ENCODE measurements around the gene NFIA.

The NFIA gene

DNA sequence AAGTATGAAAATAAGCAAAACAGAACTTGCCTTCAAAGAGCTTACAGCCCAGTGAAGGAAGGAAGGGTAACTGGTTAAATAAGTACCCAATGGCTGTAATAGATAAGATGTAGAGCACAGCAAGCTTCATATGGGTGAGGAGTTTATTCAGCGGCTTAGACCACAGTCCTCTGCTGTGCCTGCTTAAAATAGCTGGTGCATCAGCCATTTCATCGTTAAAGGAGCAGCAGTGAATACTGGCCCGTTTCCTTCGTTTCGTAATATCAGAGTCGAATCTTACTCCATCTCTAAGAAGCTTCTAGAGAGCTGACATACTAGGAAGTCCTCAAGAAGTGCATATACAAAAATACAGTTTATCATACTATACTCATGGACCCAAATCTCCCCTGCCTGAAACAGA, 286.5 kb downstream of the NFIA start:
- peaks cover 3% of the 10 kb centered on the region for H3K27me3 Mint-ChIP-seq (ENCODE audit: low read depth)
- no peaks in the 10 kb centered on the region for H3K9me3 Mint-ChIP-seq
- H3K4me3 Mint-ChIP-seq: no peak overlapping the region
- no peak overlapping the region for H3K27ac Mint-ChIP-seq
- H3K36me3 Mint-ChIP-seq (ENCODE audit: low read depth): no peaks in the 10 kb centered on the region
- H3K4me1 Mint-ChIP-seq (ENCODE audit: low read depth): no peaks in the 10 kb centered on the region
- DNase-seq (ENCODE audit: low spot score): no peak

DNA sequence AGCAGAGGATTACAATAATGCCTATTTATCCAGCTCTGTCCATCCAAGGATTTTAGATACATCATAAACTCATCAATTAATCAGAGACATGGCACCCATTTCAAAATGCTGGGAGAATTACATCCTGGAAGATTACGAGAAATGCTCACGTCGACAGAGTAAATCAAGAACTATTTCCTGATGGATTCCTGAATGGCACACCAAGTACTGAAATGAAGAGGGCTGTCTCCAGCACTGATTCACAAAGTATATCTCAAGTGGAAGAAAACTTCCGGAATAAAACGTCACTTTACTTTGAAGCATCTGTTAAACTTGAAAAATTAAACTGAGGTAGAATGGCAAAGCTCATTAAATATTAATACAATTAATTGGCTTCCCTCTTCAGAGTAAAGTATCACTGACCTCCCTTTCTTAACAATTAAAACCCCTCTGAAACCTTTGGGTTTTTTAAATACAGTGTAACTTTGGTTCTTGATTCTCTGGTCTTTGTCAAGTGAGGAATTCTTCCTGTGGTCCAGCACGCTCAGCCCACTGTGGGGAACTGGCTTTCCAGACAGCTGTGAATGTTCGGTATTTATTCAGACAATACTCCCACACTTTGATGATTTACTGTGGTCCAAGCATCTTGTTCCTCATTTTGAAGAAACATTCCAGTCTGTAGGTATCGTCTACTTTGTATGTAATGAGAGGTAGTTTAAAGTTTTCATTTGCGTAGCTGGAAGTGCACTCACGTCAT, 288.0 kb downstream of the NFIA start:
- Mint-ChIP-seq H3K4me1 (ENCODE audit: low read depth) (no peaks in the 10 kb centered on the region), H3K36me3 (ENCODE audit: low read depth) (no peaks in the 10 kb centered on the region), H3K27ac (no peak overlapping the region), H3K9me3 (no peaks in the 10 kb centered on the region), H3K4me3 (no peak overlapping the region), H3K27me3 (ENCODE audit: low read depth) (peaks cover 6% of the 10 kb centered on the region)
- no peak for DNase-seq (ENCODE audit: low spot score)

DNA sequence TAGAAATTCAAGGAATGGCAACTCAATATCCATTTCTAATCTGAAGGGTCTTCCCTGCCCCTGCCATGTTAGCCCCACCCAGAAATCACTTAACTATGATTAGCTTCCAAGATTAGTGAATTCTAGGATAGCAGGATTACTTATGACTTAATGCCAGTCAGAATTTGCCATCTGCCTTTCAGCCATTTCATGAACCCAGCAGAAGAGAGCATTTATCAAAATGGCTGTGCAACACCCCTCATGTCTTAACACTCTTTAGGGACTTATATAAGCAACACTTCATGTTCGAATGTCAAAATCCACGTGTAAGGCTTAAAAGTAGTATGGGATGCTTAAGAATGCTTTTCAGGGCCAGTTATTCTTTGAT, 288.5 kb downstream of the NFIA start:
- Mint-ChIP-seq H3K9me3 (no peaks in the 10 kb centered on the region), H3K4me3 (no peak overlapping the region), H3K27ac (no peak overlapping the region), H3K36me3 (ENCODE audit: low read depth) (no peaks in the 10 kb centered on the region), H3K4me1 (ENCODE audit: low read depth) (no peaks in the 10 kb centered on the region), H3K27me3 (ENCODE audit: low read depth) (peaks cover 8% of the 10 kb centered on the region)
- no peak for DNase-seq (ENCODE audit: low spot score)

DNA sequence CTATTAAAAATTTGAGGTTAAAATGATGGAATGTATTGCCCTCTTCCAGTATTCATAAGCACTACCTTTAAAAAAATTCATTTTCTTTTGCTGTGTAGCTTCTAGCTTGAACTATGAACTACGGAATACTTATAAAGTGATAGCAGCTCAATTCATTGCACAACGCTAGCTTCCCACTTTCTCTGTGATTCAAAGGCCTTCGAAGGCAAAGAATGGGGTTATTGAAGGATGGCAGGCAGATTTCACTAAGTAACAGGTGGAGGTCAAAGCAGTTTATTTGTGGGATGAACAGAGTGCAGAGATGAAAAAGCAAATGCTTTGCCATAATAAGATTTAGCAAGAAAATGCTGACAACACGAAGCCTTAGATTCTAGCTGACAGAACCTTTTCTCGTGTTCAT, 290.6 kb downstream of the NFIA start:
- no peak for DNase-seq (ENCODE audit: low spot score)
- Mint-ChIP-seq H3K4me3 (no peak overlapping the region), H3K4me1 (ENCODE audit: low read depth) (no peaks in the 10 kb centered on the region), H3K27ac (no peak overlapping the region), H3K9me3 (no peaks in the 10 kb centered on the region), H3K36me3 (ENCODE audit: low read depth) (no peaks in the 10 kb centered on the region), H3K27me3 (ENCODE audit: low read depth) (peaks cover 8% of the 10 kb centered on the region)

DNA sequence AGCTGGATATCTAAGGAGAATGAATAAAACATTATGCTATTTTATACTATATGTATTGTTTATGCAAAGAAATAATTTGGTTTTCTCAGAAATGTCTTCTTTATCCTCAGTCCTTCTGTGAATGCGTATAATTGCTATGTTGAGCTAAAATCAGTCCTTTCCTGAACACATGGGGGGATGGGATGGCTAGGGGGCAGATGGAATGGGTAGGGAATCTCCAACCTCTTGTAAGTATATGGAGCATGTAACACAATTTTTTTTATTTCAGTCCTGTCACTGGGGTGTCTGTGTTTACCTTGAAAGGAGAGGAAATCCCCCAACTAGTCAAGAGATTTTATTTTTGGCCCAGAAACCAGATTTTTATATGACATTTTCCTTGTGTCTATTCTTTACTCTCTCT, 291.8 kb downstream of the NFIA start:
- Mint-ChIP-seq H3K9me3 (no peaks in the 10 kb centered on the region), H3K27ac (no peak overlapping the region), H3K27me3 (ENCODE audit: low read depth) (peaks cover 8% of the 10 kb centered on the region), H3K4me1 (ENCODE audit: low read depth) (no peaks in the 10 kb centered on the region), H3K36me3 (ENCODE audit: low read depth) (no peaks in the 10 kb centered on the region), H3K4me3 (no peak overlapping the region)
- DNase-seq (ENCODE audit: low spot score): no peak

DNA sequence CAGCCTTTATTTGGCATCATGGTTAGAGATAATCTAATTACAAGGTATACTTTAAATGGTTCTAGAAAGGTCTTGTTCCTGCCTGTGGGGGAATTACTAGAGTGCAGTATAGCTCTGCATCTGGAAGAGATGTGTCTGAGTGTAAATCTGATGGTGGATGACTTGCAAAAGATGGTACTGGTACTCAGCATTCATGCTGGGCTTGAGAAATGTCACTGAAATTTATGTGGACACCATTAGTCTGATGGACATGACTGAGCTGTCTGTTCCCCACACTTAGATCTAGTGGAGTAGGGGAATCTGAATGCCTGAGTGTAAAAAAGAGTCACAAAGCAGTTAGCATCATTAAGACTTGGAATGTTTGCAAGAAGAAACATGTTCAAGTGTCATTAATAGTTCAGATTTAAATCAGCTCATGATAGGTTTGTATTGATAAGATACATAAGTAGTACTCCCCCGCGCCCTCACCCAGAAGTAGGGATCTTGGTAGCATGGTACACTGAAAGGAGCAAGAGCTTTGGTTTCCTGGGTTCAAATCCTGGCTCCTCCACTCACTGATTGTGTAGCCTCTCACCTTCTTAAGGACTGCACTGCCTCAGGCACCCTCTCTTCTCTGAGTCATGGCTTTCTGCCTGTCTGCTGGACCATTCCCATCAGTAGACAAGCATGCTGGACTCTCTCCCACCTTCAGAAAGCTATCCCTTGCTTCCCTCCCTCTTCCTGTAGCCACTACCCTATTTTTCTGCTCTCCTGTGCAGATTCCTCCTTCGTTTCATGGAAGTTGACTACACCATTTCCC, 292.9 kb downstream of the NFIA start:
- peaks cover 8% of the 10 kb centered on the region for H3K27me3 Mint-ChIP-seq (ENCODE audit: low read depth)
- no peaks in the 10 kb centered on the region for H3K4me1 Mint-ChIP-seq (ENCODE audit: low read depth)
- H3K4me3 Mint-ChIP-seq: no peak overlapping the region
- no peak overlapping the region for H3K27ac Mint-ChIP-seq
- H3K36me3 Mint-ChIP-seq (ENCODE audit: low read depth): no peaks in the 10 kb centered on the region
- no peaks in the 10 kb centered on the region for H3K9me3 Mint-ChIP-seq
- DNase-seq (ENCODE audit: low spot score): no peak

DNA sequence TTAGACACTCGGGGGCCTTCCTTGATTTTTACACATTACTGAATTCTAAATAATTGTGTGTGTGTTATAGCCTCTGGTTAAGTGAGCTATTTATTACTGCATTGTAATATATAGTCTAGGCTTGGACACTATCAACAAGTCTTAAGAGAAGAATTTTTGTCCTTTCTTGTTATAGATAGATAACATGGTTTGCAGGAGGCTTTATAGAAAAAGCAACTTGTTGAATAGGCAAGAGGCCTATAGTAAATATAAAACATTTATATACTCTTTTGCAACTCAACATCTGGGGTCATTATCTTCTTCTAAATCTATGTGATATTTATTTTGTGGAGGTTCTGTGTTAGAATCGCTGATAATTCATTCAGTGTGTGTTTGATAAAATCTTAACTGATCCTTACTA, 293.8 kb downstream of the NFIA start:
- no peak overlapping the region for H3K4me3 Mint-ChIP-seq
- no peaks in the 10 kb centered on the region for H3K36me3 Mint-ChIP-seq (ENCODE audit: low read depth)
- no peak overlapping the region for H3K27ac Mint-ChIP-seq
- H3K9me3 Mint-ChIP-seq: no peaks in the 10 kb centered on the region
- DNase-seq (ENCODE audit: low spot score): no peak
- H3K27me3 Mint-ChIP-seq (ENCODE audit: low read depth): peaks cover 8% of the 10 kb centered on the region
- H3K4me1 Mint-ChIP-seq (ENCODE audit: low read depth): no peaks in the 10 kb centered on the region

DNA sequence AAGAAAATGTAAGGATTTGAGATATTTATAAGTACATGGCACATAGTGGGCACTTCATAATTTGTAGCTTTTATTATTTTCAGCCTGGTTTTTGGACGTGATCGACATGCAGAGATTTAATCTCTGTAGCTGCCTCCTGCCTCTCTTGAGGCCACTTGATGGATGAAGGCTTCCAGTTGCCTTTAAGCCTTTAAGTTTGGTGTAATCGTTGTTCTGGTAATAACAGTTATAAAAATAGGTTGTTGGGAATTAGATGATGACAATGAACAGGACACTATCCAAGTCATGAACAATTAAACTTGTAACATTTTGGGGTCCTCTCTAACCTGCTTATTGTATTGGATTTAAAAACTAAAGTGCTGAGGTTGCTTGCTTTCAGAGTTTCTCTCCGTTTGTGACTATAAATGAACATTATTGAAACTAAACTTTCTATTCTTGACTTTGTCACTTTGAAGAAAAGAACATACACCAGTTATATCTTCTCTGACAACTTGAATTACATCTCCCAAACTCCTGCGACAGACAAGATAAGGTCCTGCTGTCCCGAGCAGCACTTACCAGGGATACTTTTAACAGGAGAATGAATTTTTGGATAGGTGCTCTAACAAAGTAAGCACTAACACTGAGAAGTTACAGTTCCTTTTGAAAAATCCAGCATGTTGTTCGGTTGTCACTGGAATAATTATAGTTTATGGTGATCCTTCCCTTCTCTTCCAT, 295.0 kb downstream of the NFIA start:
- DNase-seq (ENCODE audit: low spot score): no peak
- Mint-ChIP-seq H3K27ac (no peak overlapping the region), H3K36me3 (ENCODE audit: low read depth) (no peaks in the 10 kb centered on the region), H3K4me3 (no peak overlapping the region), H3K4me1 (ENCODE audit: low read depth) (no peaks in the 10 kb centered on the region), H3K9me3 (no peaks in the 10 kb centered on the region), H3K27me3 (ENCODE audit: low read depth) (peaks cover 5% of the 10 kb centered on the region)

DNA sequence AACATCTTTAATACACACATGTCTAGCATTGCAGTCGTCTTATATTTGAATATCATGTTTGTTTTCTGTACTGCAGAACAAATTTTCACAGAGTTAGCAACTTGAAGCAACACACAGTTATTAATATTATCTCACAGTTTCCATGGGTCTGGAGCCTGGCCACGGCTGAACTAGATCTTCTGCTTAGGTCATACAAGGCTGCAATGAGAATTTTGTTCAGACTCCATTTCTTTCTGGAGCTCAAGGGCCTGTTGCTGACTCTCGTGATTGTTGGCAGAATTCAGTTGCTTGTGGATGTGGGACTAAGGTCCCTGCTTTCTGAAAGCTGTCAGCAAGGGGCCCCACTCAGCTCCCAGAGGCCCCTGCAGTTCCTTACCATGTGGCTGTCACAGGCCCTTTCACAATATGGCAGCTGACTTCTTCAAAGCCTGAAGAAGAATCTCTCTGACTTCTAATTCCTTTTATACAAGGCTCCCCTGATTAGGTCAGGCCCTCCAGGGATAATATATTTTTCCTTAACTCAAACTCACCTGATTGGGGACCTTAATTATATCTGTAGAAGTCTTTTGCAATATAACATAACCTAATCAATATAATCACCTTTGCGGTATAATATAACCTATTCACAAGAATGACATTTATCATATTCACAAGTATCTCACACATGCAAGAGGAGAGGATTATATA, 296.3 kb downstream of the NFIA start:
- Mint-ChIP-seq H3K4me1 (ENCODE audit: low read depth) (no peaks in the 10 kb centered on the region), H3K27me3 (ENCODE audit: low read depth) (peaks cover 8% of the 10 kb centered on the region), H3K27ac (no peak overlapping the region), H3K4me3 (no peak overlapping the region), H3K36me3 (ENCODE audit: low read depth) (no peaks in the 10 kb centered on the region), H3K9me3 (no peaks in the 10 kb centered on the region)
- DNase-seq (ENCODE audit: low spot score): no peak

DNA sequence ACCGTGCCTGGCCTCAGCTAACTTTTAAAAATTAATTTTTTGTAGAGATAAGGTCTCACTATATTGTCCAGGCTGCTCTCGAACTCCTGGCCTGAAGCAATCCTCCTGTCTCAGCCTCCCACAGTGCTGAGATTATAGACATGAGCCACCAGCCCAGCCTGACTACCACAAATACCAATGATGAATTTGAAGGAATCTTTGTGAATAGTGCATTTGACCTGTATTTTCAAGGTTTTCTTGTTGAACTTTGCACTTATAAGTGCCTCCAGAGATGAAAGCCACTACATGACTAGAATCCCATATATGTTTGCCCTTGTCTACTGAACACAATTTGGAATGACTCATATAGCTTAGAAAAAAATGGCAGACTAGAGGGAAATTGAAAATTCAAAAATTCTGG, 297.3 kb downstream of the NFIA start:
- no peaks in the 10 kb centered on the region for H3K36me3 Mint-ChIP-seq (ENCODE audit: low read depth)
- DNase-seq (ENCODE audit: low spot score): no peak
- H3K4me3 Mint-ChIP-seq: no peak overlapping the region
- H3K27ac Mint-ChIP-seq: no peak overlapping the region
- H3K9me3 Mint-ChIP-seq: no peaks in the 10 kb centered on the region
- no peaks in the 10 kb centered on the region for H3K4me1 Mint-ChIP-seq (ENCODE audit: low read depth)
- H3K27me3 Mint-ChIP-seq (ENCODE audit: low read depth): peaks cover 6% of the 10 kb centered on the region

DNA sequence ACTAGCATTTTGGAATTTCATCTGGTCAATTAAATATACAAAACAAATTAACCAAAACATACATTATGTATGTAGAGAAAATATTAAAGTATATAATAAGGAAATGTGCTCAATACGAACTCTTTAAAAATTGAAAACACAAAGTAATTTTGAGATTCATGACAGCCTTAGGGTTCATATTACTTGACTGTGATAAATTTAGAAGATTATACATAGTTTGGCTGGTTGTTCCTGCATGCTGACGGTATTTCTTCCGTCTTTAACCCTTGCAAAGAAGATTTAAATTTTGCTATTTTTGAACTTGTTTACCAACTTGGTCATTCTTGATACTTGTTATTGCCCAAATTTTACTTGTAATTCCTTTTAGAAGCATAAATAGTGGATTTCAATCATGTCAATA, 298.2 kb downstream of the NFIA start:
- no peak for DNase-seq (ENCODE audit: low spot score)
- H3K36me3 Mint-ChIP-seq (ENCODE audit: low read depth): no peaks in the 10 kb centered on the region
- peaks cover 6% of the 10 kb centered on the region for H3K27me3 Mint-ChIP-seq (ENCODE audit: low read depth)
- H3K4me1 Mint-ChIP-seq (ENCODE audit: low read depth): no peaks in the 10 kb centered on the region
- no peak overlapping the region for H3K27ac Mint-ChIP-seq
- H3K4me3 Mint-ChIP-seq: no peak overlapping the region
- H3K9me3 Mint-ChIP-seq: no peaks in the 10 kb centered on the region

DNA sequence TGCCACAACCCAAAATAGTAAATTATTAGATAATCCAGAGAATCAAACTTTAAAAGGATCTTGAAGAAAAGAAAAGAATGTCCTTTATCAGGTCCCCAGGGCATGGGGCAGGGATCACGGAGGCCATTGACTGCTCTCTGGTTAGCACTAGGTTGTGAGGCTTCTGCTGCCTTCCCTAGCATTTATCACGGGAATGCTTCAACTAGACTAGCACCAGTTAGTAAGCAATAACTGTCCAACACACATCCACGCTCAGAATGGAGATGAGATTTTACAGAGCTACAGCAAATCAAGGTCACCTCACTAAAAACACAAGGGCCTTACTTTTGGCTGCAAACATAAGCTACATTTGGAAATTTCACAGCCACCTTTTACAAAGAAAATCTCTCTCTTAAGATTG, 304.0 kb downstream of the NFIA start:
- no peak overlapping the region for H3K4me3 Mint-ChIP-seq
- no peaks in the 10 kb centered on the region for H3K36me3 Mint-ChIP-seq (ENCODE audit: low read depth)
- peaks cover 3% of the 10 kb centered on the region for H3K27me3 Mint-ChIP-seq (ENCODE audit: low read depth)
- no peak overlapping the region for H3K27ac Mint-ChIP-seq
- no peaks in the 10 kb centered on the region for H3K9me3 Mint-ChIP-seq
- peaks cover 5% of the 10 kb centered on the region for H3K4me1 Mint-ChIP-seq (ENCODE audit: low read depth)
- no peak for DNase-seq (ENCODE audit: low spot score)

DNA sequence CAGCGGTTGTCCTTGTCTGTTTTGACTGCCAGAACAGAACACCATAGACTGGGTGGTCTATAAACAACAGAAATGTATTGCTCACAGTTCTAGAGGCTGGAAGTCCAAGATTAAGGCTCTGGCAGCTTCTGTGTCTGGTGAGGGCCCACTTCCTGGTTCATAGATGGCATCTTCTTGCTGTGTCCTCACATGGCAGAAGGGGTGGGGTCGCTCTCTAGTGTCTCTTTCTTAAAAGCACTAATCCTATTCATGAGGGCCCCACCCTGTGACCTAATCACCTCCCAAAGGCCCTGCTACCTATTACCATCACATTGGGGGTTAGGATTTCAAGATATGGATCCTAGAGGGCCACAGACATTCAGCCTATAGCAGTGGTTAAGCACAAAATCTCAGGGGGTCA, 304.4 kb downstream of the NFIA start:
- Mint-ChIP-seq H3K4me1 (ENCODE audit: low read depth) (peaks cover 5% of the 10 kb centered on the region), H3K27ac (no peak overlapping the region), H3K4me3 (no peak overlapping the region), H3K36me3 (ENCODE audit: low read depth) (no peaks in the 10 kb centered on the region), H3K9me3 (no peaks in the 10 kb centered on the region), H3K27me3 (ENCODE audit: low read depth) (peaks cover 3% of the 10 kb centered on the region)
- no peak for DNase-seq (ENCODE audit: low spot score)

DNA sequence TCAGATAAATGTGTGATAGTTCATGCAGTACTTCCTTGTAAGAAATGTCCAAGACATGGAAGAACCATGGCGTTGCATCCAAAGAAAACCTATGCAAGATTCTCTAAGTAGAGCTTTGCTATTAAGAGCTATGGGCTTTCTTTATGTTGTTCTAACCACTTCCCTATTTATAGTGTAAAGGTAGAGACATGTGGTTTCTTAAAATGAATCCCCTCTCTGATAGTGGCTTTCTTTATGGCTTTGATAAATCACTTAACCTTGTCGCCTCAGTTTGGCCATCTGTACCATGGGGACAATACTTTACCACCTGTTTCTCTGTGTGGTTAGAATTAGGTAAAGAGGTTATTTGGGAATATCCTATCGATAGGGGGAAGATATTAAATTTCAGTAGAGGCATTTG, 305.5 kb downstream of the NFIA start:
- Mint-ChIP-seq H3K4me1 (ENCODE audit: low read depth) (peaks cover 5% of the 10 kb centered on the region), H3K27ac (no peak overlapping the region), H3K27me3 (ENCODE audit: low read depth) (peaks cover 3% of the 10 kb centered on the region), H3K36me3 (ENCODE audit: low read depth) (no peaks in the 10 kb centered on the region), H3K4me3 (no peak overlapping the region), H3K9me3 (no peaks in the 10 kb centered on the region)
- DNase-seq (ENCODE audit: low spot score): no peak
